ENCODE measurements around the gene RCSD1. TPM values are rescaled to one million over a fixed set of nuclear protein-coding genes. Genes with fewer than 3 reads are reported as not detected.
"Not testable (repeated sequence)": the region's sequence is repeated elsewhere in the genome, so short reads cannot be mapped to it uniquely, and the experiment has no call there.

RCSD1 gene
- polyA plus RNA-seq, 1 experiment: not detected

GRCh38 chr1:167612587-167613385 lies 17.2 kb upstream of the RCSD1 start:
- POLR2A ChIA-PET: no interaction called here
- no peak overlapping the region for H3K4me3 ChIP-seq (ENCODE audit: low read depth, low read length)
- H3K27me3 ChIP-seq (ENCODE audit: control insufficient read depth, insufficient read depth, low read length): no peaks in the 10 kb centered on the region
- no peaks in the 10 kb centered on the region for H3K9me3 ChIP-seq (ENCODE audit: control insufficient read depth, insufficient read depth, low read length)
- DNase-seq (ENCODE audit: low read depth, low spot score): no peak
- no peak for TF ChIP-seq CTCF (IDR thresholded peaks at IDR 0.05; ENCODE audit: low read depth, low read length)
- CTCF ChIA-PET: no interaction called here
- no peak overlapping the region for H3K27ac ChIP-seq (ENCODE audit: low read depth, low read length)

DNA sequence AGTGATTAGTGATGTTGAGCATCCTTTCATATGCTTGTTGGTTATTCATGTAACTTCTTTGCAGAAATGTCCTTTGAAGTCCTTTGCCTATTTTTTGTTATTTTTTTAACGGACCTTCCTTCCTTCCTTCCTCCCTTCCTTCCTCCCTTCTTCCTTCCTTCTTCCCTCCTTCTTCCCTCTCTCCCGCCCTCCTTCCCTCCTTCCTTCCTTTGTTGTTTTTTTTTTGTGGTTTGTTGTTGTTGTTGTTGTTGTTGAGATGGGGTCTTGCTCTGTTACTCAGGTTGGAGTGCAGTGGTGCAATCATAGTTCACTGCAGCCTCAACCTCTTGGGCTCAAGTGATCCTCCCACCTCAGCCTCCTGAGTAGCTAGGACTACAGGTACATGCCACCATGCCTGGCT lies 16.0 kb upstream of the RCSD1 start:
- H3K27me3 ChIP-seq (ENCODE audit: control insufficient read depth, insufficient read depth, low read length); H3K9me3 ChIP-seq (ENCODE audit: control insufficient read depth, insufficient read depth, low read length); POLR2A ChIA-PET; H3K27ac ChIP-seq (ENCODE audit: low read depth, low read length); DNase-seq (ENCODE audit: low read depth, low spot score); CTCF ChIA-PET; H3K4me3 ChIP-seq (ENCODE audit: low read depth, low read length): not testable (repeated sequence)

GRCh38 chr1:167614851-167615250 lies 15.2 kb upstream of the RCSD1 start:
- no peak for TF ChIP-seq CTCF (IDR thresholded peaks at IDR 0.05; ENCODE audit: low read depth, low read length)
- Histone ChIP-seq H3K27me3 (ENCODE audit: control insufficient read depth, insufficient read depth, low read length) (no peaks in the 10 kb centered on the region), H3K9me3 (ENCODE audit: control insufficient read depth, insufficient read depth, low read length) (no peaks in the 10 kb centered on the region), H3K27ac (ENCODE audit: low read depth, low read length) (no peak overlapping the region), H3K4me3 (ENCODE audit: low read depth, low read length) (no peak overlapping the region)
- DNase-seq (ENCODE audit: low read depth, low spot score): no peak
- ChIA-PET CTCF (interaction anchor here (3.8 kb wide), 1 partner anchor 72 kb away, joined by 20 read pairs; no protein-coding TSS in a partner anchor), POLR2A (no interaction called here)

DNA sequence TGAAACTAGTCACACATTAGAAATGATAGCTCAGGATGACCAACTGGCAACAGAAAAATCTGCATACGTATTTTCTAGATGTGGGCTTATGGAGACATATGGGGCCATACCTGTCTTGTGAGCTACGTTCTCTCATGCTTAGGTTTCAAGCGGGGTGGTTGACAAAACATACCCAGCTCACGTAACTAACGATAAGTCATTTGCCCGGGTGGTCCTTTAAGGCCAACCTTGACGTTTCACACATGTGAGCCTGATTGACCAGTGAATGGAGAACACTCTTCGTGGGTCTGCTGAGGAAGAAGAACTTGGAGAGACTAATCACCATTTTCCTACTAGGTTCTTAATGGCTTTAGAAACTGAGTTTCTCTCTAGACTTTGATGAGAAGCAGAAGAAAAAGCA lies 13.5 kb upstream of the RCSD1 start:
- no peaks in the 10 kb centered on the region for H3K9me3 ChIP-seq (ENCODE audit: control insufficient read depth, insufficient read depth, low read length)
- H3K27me3 ChIP-seq (ENCODE audit: control insufficient read depth, insufficient read depth, low read length): no peaks in the 10 kb centered on the region
- no peak for TF ChIP-seq CTCF (IDR thresholded peaks at IDR 0.05; ENCODE audit: low read depth, low read length)
- H3K27ac ChIP-seq (ENCODE audit: low read depth, low read length): no peak overlapping the region
- no peak overlapping the region for H3K4me3 ChIP-seq (ENCODE audit: low read depth, low read length)
- ChIA-PET CTCF (interaction anchor here (0.6 to 3.8 kb wide), 2 partner anchors 61 to 71 kb away, joined by 4 to 20 read pairs; no protein-coding TSS in a partner anchor), POLR2A (no interaction called here)
- DNase-seq (ENCODE audit: low read depth, low spot score): no peak

- H3K27ac ChIP-seq (ENCODE audit: low read depth, low read length): no peak overlapping the region
- CTCF ChIA-PET: interaction anchor here (3.8 kb wide), 1 partner anchor 70 kb away, joined by 20 read pairs; no protein-coding TSS in a partner anchor
- no peak for TF ChIP-seq CTCF (IDR thresholded peaks at IDR 0.05; ENCODE audit: low read depth, low read length)
- no peak overlapping the region for H3K4me3 ChIP-seq (ENCODE audit: low read depth, low read length)
- H3K9me3 ChIP-seq (ENCODE audit: control insufficient read depth, insufficient read depth, low read length): no peaks in the 10 kb centered on the region
- DNase-seq (ENCODE audit: low read depth, low spot score): no peak
- H3K27me3 ChIP-seq (ENCODE audit: control insufficient read depth, insufficient read depth, low read length): peaks cover 2% of the 10 kb centered on the region
- POLR2A ChIA-PET: no interaction called here
Observed at GRCh38 chr1:167617153-167618147, 12.6 kb upstream of the RCSD1 start.

All from AG04450 (cell line).